Sigmoid colon (tissue), 7 donors: ENCODE data around the gene ENDOG. TPM values are rescaled to one million over a fixed set of nuclear protein-coding genes. Genes with fewer than 3 reads are reported as not detected.
A peak's percentile ranks its signal among the peaks of the same experiment; 100 is the strongest.
"Not testable (repeated sequence)": the region's sequence is repeated elsewhere in the genome, so short reads cannot be mapped to it uniquely, and the experiment has no call there.

Experiments used
- DNase-seq: peaks from one replicate; pipeline ENCODE4 v3.0.0-alpha.2; 2019
- H3K27ac ChIP-seq, 4 donors: fragments of 200-600 bp; sonication (generic); one replicate each; pipeline ENCODE4 v1.5.1; 2016 to 2019; ENCODE audit warnings: mild to moderate bottlenecking in 1 of 4
- H3K27me3 ChIP-seq, 3 donors: fragments of 200-600 bp; sonication (generic); one replicate each; pipeline ENCODE4 v1.5.1; 2019; ENCODE audit warnings: mild to moderate bottlenecking in 1 of 3
- H3K36me3 ChIP-seq, 4 donors: fragments of 200-600 bp; sonication (generic); one replicate each; pipeline ENCODE4 v1.5.1; 2016 to 2019
- H3K4me1 ChIP-seq, 4 donors: fragments of 200-600 bp; sonication (generic); one replicate each; pipeline ENCODE4 v1.5.1; 2017 to 2019
- H3K4me3 ChIP-seq, 4 donors: fragments of 200-600 bp; sonication (generic); one replicate each; pipeline ENCODE4 v1.5.1; 2017 to 2019; ENCODE audit warnings: mild to moderate bottlenecking in 2 of 4, moderate library complexity in 1 of 4
- H3K9me3 ChIP-seq, 4 donors: fragments of 200-600 bp in 3 of 4; sonication (generic) in 3 of 4; one replicate each; pipeline versions ENCODE4 v1.5.1 to v1.6.1; 2013 to 2019
- EP300 ChIP-seq, 4 donors: sonication (generic); formaldehyde crosslinking; IDR thresholded peaks; one replicate each; pipeline ENCODE4 v1.6.1; 2017; ENCODE audit warnings: antibody characterized with exemption in 4 of 4
- POLR2A ChIP-seq, 2 donors: fragments of 450-650 bp; IDR thresholded peaks; one replicate each; pipeline ENCODE4 v1.6.1; 2016; ENCODE audit warnings: antibody characterized with exemption in 2 of 2, mild to moderate bottlenecking in 2 of 2, moderate library complexity in 2 of 2
- POLR2AphosphoS5 ChIP-seq, 4 donors: sonication (generic); formaldehyde crosslinking; IDR thresholded peaks; one replicate each; pipeline ENCODE4 v1.6.1; 2017; ENCODE audit warnings: antibody characterized with exemption in 4 of 4
- WGBS, 2 donors: extraction: QIAGEN DNeasy Blood & Tissue Kit; methylation state at CpG; one replicate each; pipeline ENCODE4 v1.1.7; 2013; 5-methylcytosine and 5-hydroxymethylcytosine counted together
- intact Hi-C: fragments of 100-400 bp; cut with DNase I; formaldehyde crosslinking; loops from one replicate; pipeline ENCODE4 v1.15.1; 2023
- polyA plus RNA-seq, 3 donors: library from polyadenylated mRNA; stranded (reverse); fragments of 200-250 nt; gene quantifications; one replicate each; pipeline ENCODE4 v1.2.3, GENCODE V29; 2013
- total RNA-seq, 4 donors: library from RNA; depleted of rRNA; stranded (reverse); fragments of >200 nt; gene quantifications; one replicate each; pipeline ENCODE4 v1.1.0, GENCODE V29; 2016
- TF ChIP-seq, protein P1 (sequence below), 4 experiments: fragments of 450-650 bp in 3 of 4; fragments of 200-600 bp in 1 of 4; IDR thresholded peaks; one replicate each; pipeline ENCODE4 v1.5.1; 2016 to 2019; ENCODE audit warnings: antibody characterized with exemption in 4 of 4, mild to moderate bottlenecking in 3 of 4, moderate library complexity in 2 of 4
- donor health status: healthy with polysubstance abuse.
- donor health status: Bipolar disorder and iron deficiency.
- donor health status: healthy.

Gene ENDOG
- total and polyA plus RNA-seq, 7 donors: 5.9 to 49.0 (median 15.7) TPM

DNA sequence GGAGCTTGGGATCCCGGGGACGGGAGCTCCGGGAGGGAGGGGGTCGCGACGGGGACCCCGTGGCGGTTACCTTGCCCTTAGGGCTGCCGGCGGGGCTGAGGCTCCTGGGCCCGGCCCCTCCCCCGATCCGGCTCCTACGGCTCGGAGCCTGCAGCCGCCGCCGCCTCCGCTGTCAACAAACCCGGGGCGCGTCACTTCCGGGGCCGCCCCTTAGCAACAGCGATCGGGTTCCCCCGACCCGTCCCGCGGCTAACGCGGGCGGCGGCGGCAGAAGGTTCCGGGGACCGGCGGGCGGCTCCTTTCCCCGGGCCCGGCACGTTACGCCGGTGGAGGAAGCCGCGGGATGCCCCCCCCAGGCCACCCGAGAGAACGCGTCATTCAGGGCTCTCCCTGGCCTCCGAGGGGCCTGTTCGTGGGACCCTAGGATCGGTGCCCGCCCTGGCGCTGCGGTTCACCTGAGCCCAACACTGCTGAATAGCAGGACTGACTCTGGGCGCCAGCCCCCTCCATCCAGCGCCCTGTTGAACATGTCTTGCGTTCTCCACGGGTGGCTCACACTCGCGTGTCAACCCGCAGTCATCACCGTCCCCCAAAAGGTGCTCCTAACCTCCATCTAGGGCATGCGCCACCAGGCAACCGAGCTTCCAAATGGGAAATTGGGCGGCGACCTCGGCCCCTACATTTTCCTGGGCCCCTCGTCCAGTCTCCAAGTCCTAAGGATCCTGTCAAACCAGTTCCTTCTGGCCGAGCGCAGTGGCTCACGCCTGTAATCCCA lies 46.4 kb upstream of the ENDOG start, which contains the start of gene ZER1:
TSS of gene ZER1 (minus strand) at position 183 of the 775 bp plus-strand sequence. CDS start 16,362 bp downstream, outside the sequence.
- peak; percentile 96 for DNase-seq
- H3K4me3 ChIP-seq: peak within 1 kb of the TSS; percentile 95 to 99 (median 98)
- no peaks in the 10 kb centered on the region for H3K9me3 ChIP-seq
- WGBS, 2 donors: 1% methylated on average over 72 of the region's 72 CpGs
- H3K27ac ChIP-seq: peak within 1 kb of the TSS; percentile 83 to 96 (median 91)
- intact Hi-C loops: loop anchor here (1.0 to 2.0 kb wide), 2 partner anchors 15 to 47 kb away; partner anchors contain the start of genes TBC1D13 and ZDHHC12
- H3K4me1 ChIP-seq: peaks cover 0 to 31% (median 19%) of the 10 kb centered on the region in 4 donors
- no peaks in the 10 kb centered on the region for H3K27me3 ChIP-seq
- TF ChIP-seq, protein P1, sequence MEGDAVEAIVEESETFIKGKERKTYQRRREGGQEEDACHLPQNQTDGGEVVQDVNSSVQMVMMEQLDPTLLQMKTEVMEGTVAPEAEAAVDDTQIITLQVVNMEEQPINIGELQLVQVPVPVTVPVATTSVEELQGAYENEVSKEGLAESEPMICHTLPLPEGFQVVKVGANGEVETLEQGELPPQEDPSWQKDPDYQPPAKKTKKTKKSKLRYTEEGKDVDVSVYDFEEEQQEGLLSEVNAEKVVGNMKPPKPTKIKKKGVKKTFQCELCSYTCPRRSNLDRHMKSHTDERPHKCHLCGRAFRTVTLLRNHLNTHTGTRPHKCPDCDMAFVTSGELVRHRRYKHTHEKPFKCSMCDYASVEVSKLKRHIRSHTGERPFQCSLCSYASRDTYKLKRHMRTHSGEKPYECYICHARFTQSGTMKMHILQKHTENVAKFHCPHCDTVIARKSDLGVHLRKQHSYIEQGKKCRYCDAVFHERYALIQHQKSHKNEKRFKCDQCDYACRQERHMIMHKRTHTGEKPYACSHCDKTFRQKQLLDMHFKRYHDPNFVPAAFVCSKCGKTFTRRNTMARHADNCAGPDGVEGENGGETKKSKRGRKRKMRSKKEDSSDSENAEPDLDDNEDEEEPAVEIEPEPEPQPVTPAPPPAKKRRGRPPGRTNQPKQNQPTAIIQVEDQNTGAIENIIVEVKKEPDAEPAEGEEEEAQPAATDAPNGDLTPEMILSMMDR (IDR thresholded peaks at IDR 0.05): no peak
- TF ChIP-seq POLR2AphosphoS5 (IDR thresholded peaks at IDR 0.05) (peak; percentile 76 to 92 (median 89)), EP300 (IDR thresholded peaks at IDR 0.05) (peak in 2 of 4 donors; percentile 16 to 23), POLR2A (IDR thresholded peaks at IDR 0.05) (peak; percentile 57 to 80)
- peaks cover 0 to 7% (median 0%) of the 10 kb centered on the region in 4 donors for H3K36me3 ChIP-seq

DNA sequence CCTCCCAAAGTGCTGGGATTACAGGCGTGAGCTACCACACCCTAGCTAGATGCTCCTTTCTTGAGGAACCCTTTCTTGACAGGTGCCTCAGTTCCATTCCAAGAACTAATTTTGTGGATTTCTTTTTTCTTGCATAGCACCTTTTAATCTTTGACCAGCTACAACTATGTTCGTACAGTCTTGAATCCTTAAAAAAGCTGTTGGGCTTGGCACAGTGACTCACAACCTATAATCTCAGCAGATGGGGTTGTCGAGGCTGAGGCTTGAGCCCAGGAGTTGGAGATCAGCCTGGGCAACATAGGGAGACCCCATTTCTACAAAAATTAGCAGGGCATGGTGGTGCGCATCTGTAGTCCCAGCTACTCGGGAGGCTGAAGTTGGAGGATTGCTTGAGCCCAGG lies 45.3 kb upstream of the ENDOG start:
- Histone ChIP-seq H3K36me3 (peaks cover 0 to 1% (median 0%) of the 10 kb centered on the region in 4 donors), H3K4me1 (peaks cover 0 to 31% (median 19%) of the 10 kb centered on the region in 4 donors), H3K9me3 (no peaks in the 10 kb centered on the region), H3K27me3 (no peaks in the 10 kb centered on the region), H3K27ac (peak overlapping the region in 1 of 4 donors; percentile 93), H3K4me3 (no peak overlapping the region)
- WGBS, 2 donors: 68 to 94% methylated on average over 5 of the region's 5 CpGs
- intact Hi-C loops: no loop called here
- no peak for DNase-seq
- TF ChIP-seq, protein P1 (IDR thresholded peaks at IDR 0.05): no peak
- TF ChIP-seq EP300 (IDR thresholded peaks at IDR 0.05) (no peak), POLR2A (IDR thresholded peaks at IDR 0.05) (no peak), POLR2AphosphoS5 (IDR thresholded peaks at IDR 0.05) (no peak)

DNA sequence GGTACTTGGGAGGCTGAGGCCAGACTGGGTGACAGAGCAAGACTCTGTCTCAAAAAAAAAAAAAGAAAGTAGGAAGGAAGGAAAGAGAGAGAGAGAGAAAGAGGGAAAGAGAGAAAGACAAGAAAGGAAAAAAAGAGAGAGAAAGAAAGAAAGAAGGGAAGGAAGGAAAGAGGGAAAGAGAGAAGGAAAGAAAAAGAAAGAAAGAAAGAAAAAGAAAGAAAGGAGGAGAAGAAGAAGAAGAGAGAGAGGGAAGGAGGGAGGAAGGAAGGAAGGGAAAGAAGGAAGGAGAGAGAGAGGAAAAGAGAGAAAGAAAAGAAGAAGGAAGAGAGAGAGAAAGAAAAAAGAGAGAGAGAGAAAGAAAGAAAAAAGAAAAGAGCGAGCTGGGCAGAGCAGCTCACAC lies 43.5 kb upstream of the ENDOG start:
- H3K4me3 ChIP-seq: no peak overlapping the region
- WGBS, 2 donors: 92 to 95% methylated on average over 1 of the region's 1 CpG
- intact Hi-C loops: no loop called here

DNA sequence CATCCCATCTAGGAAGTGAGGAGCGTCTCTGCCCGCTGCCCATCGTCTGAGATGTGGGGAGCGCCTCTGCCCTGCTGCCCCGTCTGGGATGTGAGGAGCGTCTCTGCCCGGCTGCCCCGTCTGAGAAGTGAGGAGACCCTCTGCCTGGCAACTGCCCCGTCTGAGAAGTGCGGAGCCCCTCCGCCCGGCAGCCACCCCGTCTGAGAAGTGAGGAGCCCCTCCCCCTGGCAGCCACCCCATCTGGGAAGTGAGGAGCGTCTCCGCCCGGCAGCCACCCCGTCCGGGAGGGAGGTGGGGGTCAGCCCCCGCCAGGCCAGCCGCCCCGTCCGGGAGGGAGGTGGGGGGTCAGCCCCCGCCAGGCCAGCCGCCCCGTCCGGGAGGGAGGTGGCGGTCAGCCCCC lies 38.2 kb upstream of the ENDOG start:
- H3K36me3 ChIP-seq, H3K4me3 ChIP-seq, intact Hi-C loops, H3K9me3 ChIP-seq, DNase-seq, H3K4me1 ChIP-seq, H3K27ac ChIP-seq, H3K27me3 ChIP-seq: not testable (repeated sequence)
- WGBS, 2 donors: 92 to 96% methylated on average over 27 of the region's 27 CpGs

More for the DNA sequence above, 43.5 kb upstream of the ENDOG start:
- DNase-seq: no peak
- no peaks in the 10 kb centered on the region for H3K27me3 ChIP-seq
- H3K9me3 ChIP-seq: no peaks in the 10 kb centered on the region
- H3K27ac ChIP-seq: no peak overlapping the region
- no peaks in the 10 kb centered on the region for H3K36me3 ChIP-seq
- TF ChIP-seq EP300 (IDR thresholded peaks at IDR 0.05): no peak
- TF ChIP-seq, protein P1 (IDR thresholded peaks at IDR 0.05): no peak
- TF ChIP-seq POLR2A (IDR thresholded peaks at IDR 0.05): no peak
- TF ChIP-seq POLR2AphosphoS5 (IDR thresholded peaks at IDR 0.05): no peak
- peaks cover 0 to 24% (median 15%) of the 10 kb centered on the region in 4 donors for H3K4me1 ChIP-seq
